CD14-positive monocyte (primary cell): Measurements from ENCODE around the gene ABHD12. TPM values are rescaled to one million over a fixed set of nuclear protein-coding genes. Genes with fewer than 3 reads are reported as not detected.

Source experiments
- DNase-seq, 3 donors: peaks; one replicate each; pipeline ENCODE4 v3.0.0-alpha.2; 2011 to 2022
- H2AFZ ChIP-seq: 2 replicates; pipeline ENCODE4 v1.6.0; 2012; ENCODE audit warnings: mild to moderate bottlenecking, low read depth, low read length, inconsistent platforms; ENCODE audit not compliant: insufficient read depth, poor library complexity, severe bottlenecking
- H3K27ac ChIP-seq, 2 donors: 1 replicate in 1 of 2; 2 replicates in 1 of 2; pipeline ENCODE4 v1.5.1; 2012 to 2013; ENCODE audit warnings: low read length in 2 of 2, control low read depth in 1 of 2, inconsistent platforms in 1 of 2, low read depth in 1 of 2, mild to moderate bottlenecking in 1 of 2
- H3K27me3 ChIP-seq, 2 donors: one replicate each; pipeline versions ENCODE4 v1.6.0 to v1.6.1; 2011 to 2013; ENCODE audit warnings: low read length in 2 of 2; ENCODE audit not compliant: control insufficient read depth in 2 of 2, insufficient read depth in 2 of 2
- H3K36me3 ChIP-seq, 2 donors: replicated peaks in 1 of 2; 1 replicate in 1 of 2; 2 replicates in 1 of 2; pipeline versions ENCODE4 v1.5.1 to v1.6.1; 2012 to 2013; ENCODE audit warnings: low read length in 2 of 2, control low read depth in 1 of 2, inconsistent platforms in 1 of 2, mild to moderate bottlenecking in 1 of 2; ENCODE audit not compliant: insufficient read depth in 2 of 2, control insufficient read depth in 1 of 2
- H3K4me1 ChIP-seq, 2 donors: 1 replicate in 1 of 2; 2 replicates in 1 of 2; pipeline versions ENCODE4 v1.5.1 to v1.6.1; 2012 to 2013; ENCODE audit warnings: low read length in 2 of 2, control low read depth in 1 of 2, inconsistent platforms in 1 of 2, mild to moderate bottlenecking in 1 of 2, moderate library complexity in 1 of 2; ENCODE audit not compliant: insufficient read depth in 2 of 2, control insufficient read depth in 1 of 2
- H3K4me2 ChIP-seq: replicated peaks from 2 replicates; pipeline ENCODE3; 2012; ENCODE audit warnings: low read length, moderate library complexity, mild to moderate bottlenecking; ENCODE audit not compliant: poor library complexity, severe bottlenecking; ENCODE audit errors: extremely low read depth
- H3K4me3 ChIP-seq, 3 experiments: fragments of 200-600 bp in 1 of 3; sonication (generic) in 1 of 3; replicated peaks in 1 of 3; 1 replicate in 2 of 3; 2 replicates in 1 of 3; pipeline ENCODE4 v1.5.1; 2011 to 2013; ENCODE audit warnings: low read length in 3 of 3, mild to moderate bottlenecking in 3 of 3, control low read depth in 2 of 3, low read depth in 2 of 3, inconsistent platforms in 1 of 3, moderate library complexity in 1 of 3
- H3K79me2 ChIP-seq: 2 replicates; pipeline ENCODE4 v1.6.0; 2012; ENCODE audit warnings: mild to moderate bottlenecking, control low read depth, inconsistent platforms, low read length, moderate library complexity; ENCODE audit not compliant: insufficient read depth
- H3K9ac ChIP-seq: 2 replicates; pipeline ENCODE4 v1.6.0; 2017; ENCODE audit warnings: low read length, mild to moderate bottlenecking; ENCODE audit not compliant: insufficient read depth, poor library complexity, severe bottlenecking
- H3K9me3 ChIP-seq, 2 donors: replicated peaks in 1 of 2; 1 replicate in 1 of 2; 2 replicates in 1 of 2; pipeline versions ENCODE4 v1.5.1 to v1.6.1; 2012 to 2013; ENCODE audit warnings: low read length in 2 of 2, control low read depth in 1 of 2; ENCODE audit not compliant: control insufficient read depth in 1 of 2, insufficient read depth in 1 of 2
- H4K20me1 ChIP-seq: 2 replicates; pipeline ENCODE4 v1.6.0; 2012; ENCODE audit warnings: mild to moderate bottlenecking, low read length, control low read depth, moderate library complexity; ENCODE audit not compliant: insufficient read depth
- H3K27ac Mint-ChIP-seq, 7 donors: one replicate each; pipeline ENCODE4 v1.8.0; 2020; ENCODE audit warnings: mild to moderate bottlenecking in 7 of 7, mixed read lengths in 7 of 7, moderate library complexity in 6 of 7, inconsistent platforms in 2 of 7
- H3K27me3 Mint-ChIP-seq, 3 donors: one replicate each; pipeline ENCODE4 v1.8.0; 2021 to 2022; ENCODE audit warnings: low read depth in 3 of 3, mild to moderate bottlenecking in 3 of 3, mixed read lengths in 3 of 3, moderate library complexity in 3 of 3, inconsistent platforms in 1 of 3
- H3K36me3 Mint-ChIP-seq, 2 donors: one replicate each; pipeline ENCODE4 v1.8.0; 2020; ENCODE audit warnings: mixed read lengths in 2 of 2, inconsistent platforms in 1 of 2, mild to moderate bottlenecking in 1 of 2
- H3K4me1 Mint-ChIP-seq: one replicate; pipeline ENCODE4 v1.8.0; 2020; ENCODE audit warnings: mild to moderate bottlenecking, mixed read lengths
- H3K4me3 Mint-ChIP-seq, 2 donors: one replicate each; pipeline ENCODE4 v1.8.0; 2020; ENCODE audit warnings: mild to moderate bottlenecking in 2 of 2, mixed read lengths in 2 of 2, moderate library complexity in 1 of 2
- H3K9me3 Mint-ChIP-seq, 7 donors: one replicate each; pipeline ENCODE4 v1.8.0; 2020 to 2022; ENCODE audit warnings: mixed read lengths in 7 of 7, mild to moderate bottlenecking in 6 of 7, moderate library complexity in 6 of 7, inconsistent platforms in 2 of 7
- CTCF ChIP-seq: fragments of 200-600 bp; IDR thresholded peaks from one replicate; pipeline ENCODE4 v1.8.0; 2022; ENCODE audit warnings: antibody characterized with exemption, mild to moderate bottlenecking
- WGBS: methylation state at CpG from one replicate; pipeline ENCODE4 v1.1.5; 2013; ENCODE audit warnings: missing lambda C conversion rate; ENCODE audit not compliant: insufficient coverage; 5-methylcytosine and 5-hydroxymethylcytosine counted together
- intact Hi-C, 2 donors: fragments of 100-400 bp; cut with micrococcal nuclease; formaldehyde crosslinking; loops; one replicate each; pipeline versions ENCODE4 v1.15.0 to v1.15.1; 2023
- polyA plus RNA-seq, 3 donors: library from polyadenylated mRNA; depleted of rRNA in 1 of 3; unstranded in 2 of 3; stranded (reverse) in 1 of 3; fragments of 300-500 nt in 2 of 3; fragments of >200 nt in 1 of 3; fragmentation: Illumina TruSeq in 2 of 3; gene quantifications; 1 replicate in 2 of 3; 2 replicates in 1 of 3; pipeline ENCODE4 v1.2.3, GENCODE V29; 2012 to 2021

Gene ABHD12
- polyA plus RNA-seq, 3 donors = 20.3 to 34.5 (median 32.1) TPM

DNA sequence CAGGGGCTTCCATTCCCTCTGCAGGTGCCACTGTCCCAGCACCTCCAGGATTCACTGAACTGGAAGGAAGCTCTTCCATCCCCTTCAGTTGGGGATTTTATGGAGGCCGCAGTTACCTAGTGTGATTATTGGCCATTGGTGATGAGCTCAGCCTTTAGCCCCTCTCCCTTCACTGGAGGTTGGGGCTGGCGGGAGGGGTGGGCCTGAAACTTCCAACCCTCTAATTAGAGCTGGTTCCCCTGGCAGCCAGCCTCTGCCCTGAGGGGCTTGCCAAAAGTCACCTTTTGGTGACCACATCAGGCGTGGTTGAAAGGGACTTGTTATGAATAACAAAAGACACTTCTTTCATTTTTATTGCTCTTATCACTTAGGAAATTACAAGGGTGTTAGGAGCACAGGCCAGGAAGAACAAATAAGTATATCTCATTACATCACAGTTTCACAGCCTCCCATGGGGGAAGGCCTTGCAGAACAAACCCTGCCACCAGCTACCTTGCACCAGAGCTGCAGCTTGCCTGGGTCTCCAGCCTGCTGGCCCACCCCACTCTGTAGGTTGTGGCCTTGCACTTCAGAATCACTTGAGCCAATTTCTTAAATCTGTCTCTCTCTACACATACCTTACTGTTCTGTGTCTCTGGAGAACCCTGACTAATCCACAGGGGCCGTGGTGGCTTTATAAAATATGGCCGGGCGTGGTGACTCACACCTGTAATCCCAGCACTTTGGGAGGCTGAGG, 137.8 kb downstream of the ABHD12 start:
- H3K4me1 Mint-ChIP-seq = peaks cover 44% of the 10 kb centered on the region

DNA sequence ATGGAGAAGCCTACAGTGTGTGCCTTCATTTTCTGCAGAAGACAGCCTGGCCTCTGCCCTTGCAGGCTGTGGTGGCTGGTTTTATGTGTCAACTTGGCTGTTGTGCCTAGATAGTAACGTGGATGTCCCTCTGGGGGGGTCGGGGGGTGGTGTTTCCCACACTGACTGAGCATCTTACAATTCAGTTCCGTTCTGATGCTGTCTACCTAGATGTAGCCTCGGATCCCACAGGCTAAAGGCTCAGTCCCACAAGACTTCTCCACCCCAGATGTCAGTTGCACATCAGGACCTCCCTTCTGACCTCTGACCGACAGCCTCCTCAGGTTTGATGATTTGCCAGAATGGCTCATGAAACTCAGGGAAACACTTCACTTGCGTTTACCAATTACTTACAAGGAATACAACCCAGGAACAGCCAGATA, 138.4 kb downstream of the ABHD12 start:
- Histone ChIP-seq H3K79me2 (peaks cover 84% of the 10 kb centered on the region), H4K20me1 (peaks cover 82% of the 10 kb centered on the region), H3K27me3 (no peaks in the 10 kb centered on the region), H3K4me3 (no peak overlapping the region), H2AFZ (no peak overlapping the region), H3K9ac (no peak overlapping the region), H3K27ac (no peak overlapping the region), H3K36me3 (peaks cover 5 to 31% of the 10 kb centered on the region in 2 donors), H3K9me3 (no peaks in the 10 kb centered on the region), H3K4me1 (peaks cover 14 to 19% of the 10 kb centered on the region in 2 donors), H3K4me2 (no peak overlapping the region)
- 100% methylated on average over 3 of the region's 6 CpGs for WGBS
- Mint-ChIP-seq H3K4me3 (no peak overlapping the region), H3K9me3 (no peaks in the 10 kb centered on the region), H3K36me3 (peaks cover 14 to 38% of the 10 kb centered on the region in 2 donors), H3K27ac (peak overlapping the region in 1 of 7 donors; percentile 9), H3K27me3 (peaks cover 0 to 3% (median 0%) of the 10 kb centered on the region in 3 donors), H3K4me1 (peaks cover 45% of the 10 kb centered on the region)
- no peak for DNase-seq
- intact Hi-C loops = no loop called here
- TF ChIP-seq CTCF = no peak

More for the DNA sequence above, 137.8 kb downstream of the ABHD12 start:
- WGBS = 100% methylated on average over 3 of the region's 6 CpGs
- no peak for DNase-seq
- no peak overlapping the region for H3K4me2 ChIP-seq
- H3K9me3 Mint-ChIP-seq = no peaks in the 10 kb centered on the region
- no peak overlapping the region for H3K9ac ChIP-seq
- no peaks in the 10 kb centered on the region for H3K27me3 ChIP-seq
- no peak overlapping the region for H2AFZ ChIP-seq
- no peaks in the 10 kb centered on the region for H3K9me3 ChIP-seq
- H3K27me3 Mint-ChIP-seq = peaks cover 0 to 2% (median 0%) of the 10 kb centered on the region in 3 donors
- H3K36me3 ChIP-seq = peaks cover 5 to 31% of the 10 kb centered on the region in 2 donors
- peaks cover 88% of the 10 kb centered on the region for H3K79me2 ChIP-seq
- peak overlapping the region in 1 of 2 donors; percentile 15 for H3K27ac ChIP-seq
- peaks cover 88% of the 10 kb centered on the region for H4K20me1 ChIP-seq
- H3K36me3 Mint-ChIP-seq = peaks cover 14 to 38% of the 10 kb centered on the region in 2 donors
- H3K27ac Mint-ChIP-seq = peak overlapping the region in 2 of 7 donors; percentile 15 to 32
- H3K4me1 ChIP-seq = peaks cover 11 to 15% of the 10 kb centered on the region in 2 donors
- TF ChIP-seq CTCF = no peak
- no peak overlapping the region for H3K4me3 Mint-ChIP-seq
- intact Hi-C loops = no loop called here
- H3K4me3 ChIP-seq = no peak overlapping the region
